GM19324 (cell line): ENCODE results near the gene JADE3.

Experiments
- ATAC-seq: cut with Tn5 transposase; IDR thresholded peaks from one replicate; pipeline ENCODE4 v1.9.1; 2021; ENCODE audit warnings: mild to moderate bottlenecking, moderate library complexity; ENCODE audit not compliant: unreplicated experiment, low FRiP score

The JADE3 gene

DNA sequence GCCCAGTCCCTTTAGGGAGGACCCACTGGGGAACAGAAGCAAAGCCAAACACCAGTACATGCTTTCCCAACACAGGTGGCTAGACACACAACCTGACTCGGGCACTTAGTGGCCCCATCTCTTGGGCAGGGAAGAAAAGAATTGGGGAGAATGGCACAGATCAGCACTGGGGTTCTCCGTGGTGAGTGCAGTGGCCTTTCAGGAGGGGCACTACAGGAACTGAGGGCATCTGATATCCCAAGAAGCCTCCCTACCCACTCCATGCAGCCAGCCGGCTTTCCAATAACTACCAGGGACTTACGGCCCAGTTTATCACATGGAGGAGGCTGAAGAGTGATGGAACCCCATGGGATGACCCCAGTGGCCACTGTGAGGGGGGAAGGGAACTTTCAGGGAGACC lies 189.0 kb downstream of the JADE3 start:
- ATAC-seq: no peak
